AG20443 (cell line): Measurements from ENCODE around the gene ALPK3.

Experiments
- DNase-seq: peaks from one replicate; pipeline ENCODE4 v3.0.0; 2012; ENCODE audit warnings: low spot score, mixed read lengths

ALPK3 gene, protein sequence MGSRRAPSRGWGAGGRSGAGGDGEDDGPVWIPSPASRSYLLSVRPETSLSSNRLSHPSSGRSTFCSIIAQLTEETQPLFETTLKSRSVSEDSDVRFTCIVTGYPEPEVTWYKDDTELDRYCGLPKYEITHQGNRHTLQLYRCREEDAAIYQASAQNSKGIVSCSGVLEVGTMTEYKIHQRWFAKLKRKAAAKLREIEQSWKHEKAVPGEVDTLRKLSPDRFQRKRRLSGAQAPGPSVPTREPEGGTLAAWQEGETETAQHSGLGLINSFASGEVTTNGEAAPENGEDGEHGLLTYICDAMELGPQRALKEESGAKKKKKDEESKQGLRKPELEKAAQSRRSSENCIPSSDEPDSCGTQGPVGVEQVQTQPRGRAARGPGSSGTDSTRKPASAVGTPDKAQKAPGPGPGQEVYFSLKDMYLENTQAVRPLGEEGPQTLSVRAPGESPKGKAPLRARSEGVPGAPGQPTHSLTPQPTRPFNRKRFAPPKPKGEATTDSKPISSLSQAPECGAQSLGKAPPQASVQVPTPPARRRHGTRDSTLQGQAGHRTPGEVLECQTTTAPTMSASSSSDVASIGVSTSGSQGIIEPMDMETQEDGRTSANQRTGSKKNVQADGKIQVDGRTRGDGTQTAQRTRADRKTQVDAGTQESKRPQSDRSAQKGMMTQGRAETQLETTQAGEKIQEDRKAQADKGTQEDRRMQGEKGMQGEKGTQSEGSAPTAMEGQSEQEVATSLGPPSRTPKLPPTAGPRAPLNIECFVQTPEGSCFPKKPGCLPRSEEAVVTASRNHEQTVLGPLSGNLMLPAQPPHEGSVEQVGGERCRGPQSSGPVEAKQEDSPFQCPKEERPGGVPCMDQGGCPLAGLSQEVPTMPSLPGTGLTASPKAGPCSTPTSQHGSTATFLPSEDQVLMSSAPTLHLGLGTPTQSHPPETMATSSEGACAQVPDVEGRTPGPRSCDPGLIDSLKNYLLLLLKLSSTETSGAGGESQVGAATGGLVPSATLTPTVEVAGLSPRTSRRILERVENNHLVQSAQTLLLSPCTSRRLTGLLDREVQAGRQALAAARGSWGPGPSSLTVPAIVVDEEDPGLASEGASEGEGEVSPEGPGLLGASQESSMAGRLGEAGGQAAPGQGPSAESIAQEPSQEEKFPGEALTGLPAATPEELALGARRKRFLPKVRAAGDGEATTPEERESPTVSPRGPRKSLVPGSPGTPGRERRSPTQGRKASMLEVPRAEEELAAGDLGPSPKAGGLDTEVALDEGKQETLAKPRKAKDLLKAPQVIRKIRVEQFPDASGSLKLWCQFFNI (N-terminal part only)

DNA sequence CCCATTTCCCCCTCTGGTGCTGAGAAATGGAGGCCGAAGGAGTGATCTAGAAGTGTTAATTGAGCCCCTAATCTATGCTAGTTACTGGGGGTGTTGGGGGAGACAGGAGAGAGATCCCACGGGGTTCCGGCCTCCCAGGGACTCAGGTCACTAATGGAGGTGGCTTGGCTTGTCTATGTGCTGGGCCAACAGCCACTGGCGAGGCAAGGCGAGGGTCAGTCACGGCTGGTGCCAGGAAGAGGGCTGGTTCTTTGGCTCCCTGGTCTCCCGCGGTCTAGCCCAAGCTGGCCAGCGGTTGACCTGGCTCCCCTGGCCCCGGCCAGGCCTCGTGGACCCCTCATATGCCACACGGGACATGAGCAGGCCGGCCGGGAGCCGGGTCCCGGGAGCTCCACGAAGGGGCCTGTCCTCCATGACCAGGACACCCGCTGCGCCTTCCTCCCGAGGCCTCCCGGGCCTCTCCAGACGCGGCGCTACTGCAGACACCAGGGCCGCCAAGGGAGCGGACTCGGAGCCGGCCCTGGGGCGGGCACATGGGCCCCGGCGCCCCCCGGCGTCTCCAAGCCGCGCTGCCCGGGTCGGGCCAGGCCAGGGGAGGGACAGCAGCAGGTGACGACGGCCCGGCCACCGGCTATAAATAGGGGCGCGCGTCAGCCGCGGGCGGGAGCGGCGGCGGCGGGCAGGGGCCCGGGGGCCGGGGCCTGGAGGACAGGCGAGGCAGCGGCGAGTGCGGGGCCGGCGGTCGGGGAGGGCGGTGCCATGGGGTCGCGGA lies at the start of gene ALPK3:
Gene ALPK3, plus strand, starts transcription at position 663 of the 772 bp plus-strand sequence. Its CDS starts 97 bp downstream, at position 760.
- DNase-seq, result peak; percentile 58

- DNase-seq, result no peak
These were observed 45.1 kb upstream of the ALPK3 start for GRCh38 chr15:84772031-84772430.

DNA sequence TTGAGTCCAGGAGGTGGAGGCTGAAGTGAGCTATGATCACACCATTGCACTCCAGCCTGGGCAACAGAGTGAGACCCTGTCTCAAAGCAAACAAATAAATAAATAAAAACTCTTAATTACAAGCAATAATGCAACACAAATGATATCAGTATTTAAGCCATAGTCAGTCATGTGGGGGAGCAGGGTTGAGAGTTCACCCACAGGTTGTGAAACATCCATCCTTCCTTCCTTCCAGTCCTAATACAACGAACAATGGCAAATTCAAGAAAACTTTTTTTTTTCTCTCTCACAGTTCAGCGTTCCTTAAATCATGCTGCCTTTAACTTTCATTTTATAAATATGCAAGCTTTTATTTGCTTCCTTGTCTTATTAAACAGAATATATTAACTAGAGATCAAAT lies 44.7 kb upstream of the ALPK3 start:
- DNase-seq, result no peak

- no peak for DNase-seq
These were observed 43.4 kb upstream of the ALPK3 start for GRCh38 chr15:84773716-84774115.

DNA sequence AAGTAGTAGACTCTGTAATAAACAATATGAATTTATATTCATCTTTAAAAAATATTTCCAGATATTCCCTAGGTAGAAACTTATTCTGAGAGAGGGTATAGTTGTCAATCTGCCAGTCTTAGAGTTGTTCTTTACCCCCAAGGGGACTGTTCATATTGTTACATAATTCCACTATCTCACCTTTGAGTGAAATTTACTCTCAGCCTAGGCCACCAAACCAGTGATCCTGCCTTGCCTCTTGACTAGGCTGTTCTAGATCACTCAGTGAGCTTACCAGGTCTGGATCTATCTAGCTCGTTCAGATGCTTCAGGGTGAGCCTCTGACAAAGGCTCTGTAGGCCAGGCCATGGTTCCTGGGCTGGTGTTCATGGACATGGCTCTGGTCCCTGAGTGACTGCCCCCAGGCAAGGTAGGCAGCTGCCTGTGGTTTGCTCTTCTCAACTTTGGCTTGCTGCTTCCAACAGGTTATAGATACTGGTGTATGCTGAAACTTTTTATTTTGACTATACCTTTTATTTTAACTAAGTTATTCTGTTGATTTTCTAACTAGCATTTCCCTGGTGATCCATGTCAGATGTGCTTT lies 41.2 kb upstream of the ALPK3 start:
- no peak for DNase-seq

DNA sequence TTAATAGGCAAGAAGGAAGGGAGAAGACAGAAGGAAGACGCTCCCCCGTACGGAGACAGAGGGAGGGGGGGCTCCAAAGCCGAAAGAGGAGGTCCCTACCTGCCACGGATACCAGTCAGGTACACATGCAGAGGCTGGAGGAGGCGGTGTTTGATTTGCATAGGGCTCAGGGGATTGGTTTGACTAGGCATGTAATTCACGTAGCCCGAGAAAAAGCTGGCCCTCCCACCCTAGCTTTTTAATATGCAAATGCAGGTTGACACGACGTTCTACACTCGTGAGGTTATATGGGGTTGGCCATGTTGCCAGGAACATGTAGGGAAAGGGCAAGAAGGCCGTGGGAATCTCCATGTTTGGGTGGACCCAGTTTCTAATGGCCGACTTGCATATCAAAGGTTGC lies 39.0 kb upstream of the ALPK3 start:
- DNase-seq, result no peak

GRCh38 chr15:84780492-84780891 lies 36.7 kb upstream of the ALPK3 start:
- no peak for DNase-seq

- DNase-seq, result no peak
These were observed 35.7 kb upstream of the ALPK3 start for GRCh38 chr15:84781495-84781894.

- DNase-seq, result no peak
These were observed 34.8 kb upstream of the ALPK3 start for GRCh38 chr15:84782346-84782745.

DNA sequence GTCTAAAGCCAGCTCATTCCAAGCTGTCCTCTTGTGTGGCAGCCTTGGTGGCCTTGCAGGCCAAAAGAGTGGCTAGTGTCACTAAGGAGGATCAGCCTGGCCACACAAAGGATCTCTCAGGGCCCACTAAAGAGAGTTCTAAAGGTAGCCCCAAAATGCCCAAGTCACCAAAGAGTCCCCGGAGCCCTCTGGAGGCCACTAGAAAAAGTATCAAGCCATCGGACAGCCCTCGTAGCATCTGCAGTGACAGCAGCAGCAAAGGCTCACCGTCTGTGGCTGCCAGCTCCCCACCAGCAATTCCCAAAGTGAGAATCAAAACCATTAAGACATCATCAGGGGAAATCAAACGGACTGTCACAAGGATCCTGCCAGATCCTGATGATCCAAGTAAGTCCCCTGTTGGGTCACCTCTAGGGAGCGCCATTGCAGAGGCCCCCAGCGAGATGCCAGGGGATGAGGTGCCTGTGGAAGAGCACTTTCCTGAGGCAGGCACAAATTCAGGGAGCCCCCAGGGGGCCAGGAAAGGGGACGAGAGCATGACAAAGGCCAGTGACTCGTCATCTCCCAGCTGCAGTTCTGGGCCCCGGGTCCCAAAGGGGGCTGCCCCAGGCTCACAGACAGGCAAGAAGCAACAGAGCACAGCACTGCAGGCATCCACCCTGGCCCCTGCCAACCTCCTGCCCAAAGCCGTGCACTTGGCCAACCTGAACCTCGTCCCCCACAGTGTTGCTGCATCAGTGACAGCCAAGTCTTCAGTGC lies 33.5 kb upstream of the ALPK3 start:
- DNase-seq, result no peak

DNA sequence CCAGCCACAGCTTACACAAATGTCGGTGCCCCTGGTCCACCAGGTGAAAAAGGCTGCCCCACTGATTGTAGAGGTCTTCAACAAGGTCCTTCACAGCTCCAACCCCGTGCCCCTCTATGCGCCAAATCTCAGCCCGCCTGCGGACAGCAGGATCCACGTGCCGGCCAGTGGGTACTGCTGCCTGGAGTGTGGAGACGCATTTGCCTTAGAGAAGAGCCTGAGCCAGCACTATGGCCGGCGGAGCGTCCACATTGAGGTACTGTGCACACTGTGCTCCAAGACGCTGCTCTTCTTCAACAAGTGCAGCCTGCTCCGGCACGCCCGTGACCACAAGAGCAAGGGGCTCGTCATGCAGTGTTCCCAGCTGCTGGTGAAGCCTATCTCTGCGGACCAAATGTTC lies 32.9 kb upstream of the ALPK3 start:
- DNase-seq, result no peak

GRCh38 chr15:84785053-84785452 lies 32.1 kb upstream of the ALPK3 start:
- no peak for DNase-seq

- DNase-seq, result no peak
These were observed 28.7 kb upstream of the ALPK3 start for GRCh38 chr15:84788500-84788899.

DNA sequence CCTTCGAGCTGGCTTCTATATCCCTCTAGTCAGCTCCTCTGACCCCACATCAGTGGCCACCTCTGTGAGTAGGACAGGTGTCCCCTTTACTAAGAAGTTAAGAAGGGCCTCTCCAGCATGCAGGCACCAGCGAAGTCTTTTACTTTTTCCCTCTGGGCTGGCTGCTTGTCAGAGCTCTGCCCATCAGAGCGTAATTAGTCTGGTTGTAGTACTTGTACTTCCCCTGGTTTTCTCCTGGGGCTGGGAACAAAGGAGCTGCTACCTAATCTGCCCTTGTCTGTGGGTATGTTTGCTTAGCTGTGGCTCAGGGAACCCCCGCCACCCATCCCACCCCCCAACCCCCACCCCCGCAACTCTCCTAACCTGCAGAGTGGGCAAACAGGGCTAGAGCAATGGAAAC lies 27.4 kb upstream of the ALPK3 start:
- DNase-seq, result no peak

GRCh38 chr15:84790676-84791075 lies 26.5 kb upstream of the ALPK3 start:
- DNase-seq, result no peak

GRCh38 chr15:84791763-84792162 lies 25.4 kb upstream of the ALPK3 start:
- DNase-seq, result no peak

DNA sequence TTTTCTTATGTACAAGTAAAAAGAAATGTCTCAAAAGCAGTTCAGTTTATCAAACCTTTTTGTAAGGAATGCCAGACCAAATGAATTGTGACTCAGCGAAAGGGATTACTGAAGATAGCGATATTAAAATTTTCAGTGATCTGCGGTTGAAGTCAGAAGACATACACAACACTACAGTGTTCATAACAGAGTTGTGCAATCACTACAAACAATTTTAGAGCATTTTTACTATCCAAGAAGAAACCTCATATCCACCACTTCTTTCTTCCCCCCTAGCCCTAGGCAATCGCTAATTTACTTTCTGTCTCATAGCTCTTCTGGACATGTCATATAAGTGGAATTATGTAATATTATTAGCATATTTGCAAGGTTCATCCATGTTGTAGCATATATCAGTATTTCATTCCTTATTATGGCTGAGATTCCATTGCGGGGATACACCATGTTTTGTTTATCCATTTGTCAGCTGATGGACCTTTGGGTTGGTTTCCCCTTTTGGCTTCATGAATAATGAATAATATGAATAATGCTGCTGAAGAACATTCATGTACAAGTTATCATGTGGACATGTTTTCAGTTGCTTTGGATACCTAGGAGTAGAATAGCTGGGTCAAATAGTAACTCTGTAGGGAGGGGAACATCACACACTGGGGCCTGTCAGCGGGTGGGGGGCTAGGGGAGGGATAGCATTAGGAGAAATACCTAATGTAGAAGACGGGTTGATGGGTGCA lies 23.6 kb upstream of the ALPK3 start:
- no peak for DNase-seq

DNA sequence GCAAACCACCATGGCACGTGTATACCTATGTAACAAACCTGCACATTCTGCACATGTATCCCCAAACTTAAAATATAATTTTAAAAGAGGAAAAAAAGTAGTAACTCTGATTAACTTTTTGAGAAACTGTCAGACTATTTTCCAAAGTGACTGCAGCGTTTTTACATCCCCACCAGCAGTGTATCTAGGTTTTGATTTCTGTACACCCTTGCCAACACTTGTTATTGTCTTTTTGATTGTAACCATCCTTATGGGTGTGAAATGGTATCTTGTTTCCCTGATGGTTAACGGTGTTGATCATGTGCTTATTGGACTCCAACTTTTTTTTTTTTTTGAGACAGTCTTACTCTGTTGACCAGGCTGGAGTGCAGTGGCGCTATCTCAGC lies 23.0 kb upstream of the ALPK3 start:
- DNase-seq, result no peak

GRCh38 chr15:84795186-84795585 lies 22.0 kb upstream of the ALPK3 start:
- DNase-seq, result no peak

DNA sequence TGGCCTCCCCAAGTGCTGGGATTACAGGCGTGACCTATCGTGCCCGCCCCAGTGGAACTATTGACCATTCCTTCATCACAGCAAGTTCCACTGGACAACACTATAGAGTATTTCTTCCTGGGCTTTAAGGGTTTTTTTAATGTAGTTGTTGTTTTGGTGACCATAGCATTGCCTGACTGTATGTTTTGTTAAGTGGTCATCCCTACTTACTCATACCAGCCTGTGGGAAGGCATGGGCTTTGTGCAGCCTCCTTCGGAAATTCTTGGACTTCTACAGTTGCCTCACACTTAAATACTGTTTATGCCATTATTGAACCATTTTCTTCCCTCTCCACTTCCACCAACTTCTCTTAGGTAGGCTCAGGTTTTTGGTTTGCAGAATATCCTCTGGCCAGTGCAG lies 19.9 kb upstream of the ALPK3 start:
- no peak for DNase-seq
